SJSA1 (cell line): Measurements from ENCODE around the gene FZD4. TPM values are rescaled to one million over a fixed set of nuclear protein-coding genes. Genes with fewer than 3 reads are reported as not detected.
"Not testable (repeated sequence)": the region's sequence is repeated elsewhere in the genome, so short reads cannot be mapped to it uniquely, and the experiment has no call there.

ENCODE experiments used
- DNase-seq, 2 experiments: peaks; one replicate each; pipeline ENCODE4 v3.0.0-alpha.2; 2015 to 2020; ENCODE audit warnings: low spot score in 2 of 2, low read depth in 1 of 2
- H3K27ac ChIP-seq: fragments of 250-450 bp; sonication (Bioruptor Pico); 2 replicates; pipeline ENCODE4 v1.5.1; 2020; ENCODE audit warnings: mild to moderate bottlenecking, moderate library complexity
- H3K27me3 ChIP-seq: fragments of 250-450 bp; sonication (Bioruptor Pico); replicated peaks from 2 replicates; pipeline ENCODE4 v1.5.1; 2020; ENCODE audit warnings: mild to moderate bottlenecking, moderate library complexity
- H3K36me3 ChIP-seq: fragments of 250-450 bp; sonication (Bioruptor Pico); 2 replicates; pipeline ENCODE4 v1.5.1; 2020; ENCODE audit warnings: mild to moderate bottlenecking
- H3K4me1 ChIP-seq: fragments of 250-450 bp; sonication (Bioruptor Pico); replicated peaks from 2 replicates; pipeline ENCODE4 v1.6.1; 2021; ENCODE audit warnings: mild to moderate bottlenecking
- H3K4me3 ChIP-seq: fragments of 250-450 bp; sonication (Bioruptor Pico); 2 replicates; pipeline ENCODE4 v1.5.1; 2020; ENCODE audit warnings: mild to moderate bottlenecking
- H3K9me3 ChIP-seq: fragments of 250-450 bp; sonication (Bioruptor Pico); replicated peaks from 2 replicates; pipeline ENCODE4 v1.5.1; 2020; ENCODE audit warnings: mild to moderate bottlenecking
- total RNA-seq: library from RNA; depleted of rRNA; stranded (reverse); fragments of >200 nt; shearing (Covaris generic); gene quantifications from 2 replicates; pipeline ENCODE4 v1.2.3, GENCODE V29; 2014

The FZD4 gene
- total RNA-seq, 1 experiment from 2014 or later = 1.6 TPM

DNA sequence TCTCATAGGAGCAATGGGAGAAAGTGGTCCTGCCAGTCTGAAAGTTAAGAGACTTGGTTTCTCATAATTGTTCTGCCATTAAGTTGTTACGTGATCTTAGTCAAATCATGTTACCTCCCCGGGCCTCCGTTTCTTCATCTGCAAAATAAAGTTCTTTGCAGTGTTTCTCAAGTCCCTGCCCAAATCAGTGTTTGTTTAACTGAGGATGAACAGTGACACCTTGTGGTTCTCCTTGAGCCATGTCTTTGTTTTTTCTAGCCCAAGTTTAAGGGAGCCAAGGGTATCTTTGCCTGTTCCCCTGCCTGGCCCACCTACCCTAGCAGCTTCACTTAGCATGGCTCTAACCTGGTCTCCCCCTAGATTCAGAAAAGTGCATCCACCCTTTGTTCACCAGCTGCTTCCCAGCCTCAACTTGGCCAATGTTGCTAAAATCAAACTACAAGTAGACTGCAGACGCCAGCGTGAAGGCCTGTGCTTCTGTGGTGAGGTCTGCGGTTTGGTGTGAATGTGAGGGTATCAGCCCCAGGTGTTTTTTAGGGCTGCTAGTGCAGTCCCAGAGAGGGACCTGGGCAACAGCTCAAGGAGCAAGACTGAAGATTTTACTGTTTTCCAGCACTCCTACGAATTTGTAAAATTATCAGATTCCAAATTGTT, 35.5 kb downstream of the FZD4 start:
- peak; percentile 44 to 60 for DNase-seq
- Histone ChIP-seq H3K27ac (no peak overlapping the region), H3K4me1 (peaks cover 20% of the 10 kb centered on the region), H3K4me3 (no peak overlapping the region), H3K36me3 (no peaks in the 10 kb centered on the region), H3K9me3 (no peaks in the 10 kb centered on the region), H3K27me3 (no peaks in the 10 kb centered on the region)

DNA sequence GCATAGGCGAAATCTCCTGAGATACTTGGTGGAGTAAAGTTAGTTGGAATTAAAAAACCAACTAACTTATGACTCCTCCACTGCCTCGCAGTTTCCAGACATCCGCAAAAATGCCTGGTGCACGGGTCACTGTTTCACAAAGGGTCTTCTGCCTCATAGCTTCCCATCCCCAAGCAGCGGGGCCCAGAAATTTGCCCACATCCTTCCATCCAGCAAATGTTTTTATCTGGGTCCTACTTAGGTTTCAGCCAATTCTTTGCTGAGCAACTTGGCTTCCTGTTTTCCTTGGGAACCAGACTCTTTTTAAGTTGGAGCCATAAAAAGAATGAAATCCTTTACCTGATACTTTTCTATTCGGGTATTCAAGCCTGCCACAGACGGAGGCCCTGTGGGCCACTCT, 36.2 kb downstream of the FZD4 start:
- H3K27me3 ChIP-seq = no peaks in the 10 kb centered on the region
- H3K4me3 ChIP-seq = no peak overlapping the region
- DNase-seq = no peak
- H3K27ac ChIP-seq = no peak overlapping the region
- H3K36me3 ChIP-seq = no peaks in the 10 kb centered on the region
- H3K9me3 ChIP-seq = no peaks in the 10 kb centered on the region
- peaks cover 20% of the 10 kb centered on the region for H3K4me1 ChIP-seq

DNA sequence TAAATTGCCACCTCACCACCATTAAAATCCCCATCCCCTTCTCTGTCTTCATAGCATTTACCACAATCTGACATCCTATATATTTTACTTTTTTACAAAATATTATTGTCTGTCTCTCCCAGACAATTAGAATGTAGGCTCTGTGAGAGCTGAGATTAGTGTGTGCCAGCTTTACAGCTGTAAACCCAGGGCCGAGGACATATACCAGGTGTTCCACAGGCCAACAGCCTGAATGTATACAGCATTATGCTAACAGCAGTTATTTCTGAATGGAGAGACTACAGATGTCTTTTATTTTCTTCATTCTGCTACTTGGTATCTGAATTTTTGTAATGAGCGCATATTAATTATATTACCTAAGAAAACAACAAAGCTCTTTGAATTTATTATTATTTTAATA, 36.7 kb downstream of the FZD4 start:
- no peak overlapping the region for H3K27ac ChIP-seq
- H3K4me1 ChIP-seq = peaks cover 20% of the 10 kb centered on the region
- H3K27me3 ChIP-seq = no peaks in the 10 kb centered on the region
- H3K4me3 ChIP-seq = no peak overlapping the region
- H3K36me3 ChIP-seq = no peaks in the 10 kb centered on the region
- DNase-seq = no peak
- no peaks in the 10 kb centered on the region for H3K9me3 ChIP-seq

DNA sequence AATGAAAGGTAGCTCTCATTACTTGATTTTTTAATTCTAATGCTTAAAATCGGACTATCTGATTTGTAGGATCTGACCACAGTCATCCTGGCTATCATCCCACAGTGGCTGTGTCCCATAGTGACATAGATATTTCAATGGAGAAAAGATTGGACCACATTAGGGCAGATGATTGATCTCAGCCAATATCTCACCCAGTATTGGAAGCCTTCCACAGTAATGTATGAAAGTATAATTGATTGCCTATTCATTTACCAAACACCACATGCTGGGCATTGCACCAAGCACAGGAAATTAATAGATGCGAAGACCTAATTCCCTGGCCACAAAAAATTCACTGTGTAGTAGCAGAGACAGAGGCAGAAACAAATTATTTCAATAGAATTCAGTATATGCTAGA, 37.6 kb downstream of the FZD4 start:
- Histone ChIP-seq H3K9me3 (no peaks in the 10 kb centered on the region), H3K27me3 (no peaks in the 10 kb centered on the region), H3K4me3 (no peak overlapping the region), H3K27ac (peak overlapping the region; percentile 98; the same call in 1 of the 2 replicates), H3K36me3 (no peaks in the 10 kb centered on the region), H3K4me1 (peaks cover 20% of the 10 kb centered on the region)
- no peak for DNase-seq

DNA sequence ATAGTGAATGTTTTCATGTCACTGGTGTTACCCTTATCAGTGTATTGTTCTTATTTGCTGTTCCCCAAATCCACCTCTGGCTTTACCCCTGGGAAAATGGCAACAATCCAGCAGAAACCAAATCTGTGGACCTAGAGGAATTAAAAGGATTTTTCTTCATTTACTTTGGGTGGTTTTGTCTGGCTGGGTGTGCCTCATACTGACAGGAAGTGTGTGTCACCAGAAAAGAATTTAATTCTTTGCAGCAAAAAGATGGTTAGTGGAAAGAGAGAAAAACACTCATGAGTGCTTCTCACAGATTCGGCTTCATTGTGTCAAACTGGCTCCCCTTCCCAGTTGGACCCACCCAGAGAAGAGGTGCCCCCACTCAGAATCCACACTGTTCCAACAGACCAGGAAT, 38.9 kb downstream of the FZD4 start:
- H3K9me3 ChIP-seq = no peaks in the 10 kb centered on the region
- H3K27ac ChIP-seq = peak overlapping the region; percentile 98
- H3K36me3 ChIP-seq = no peaks in the 10 kb centered on the region
- H3K27me3 ChIP-seq = no peaks in the 10 kb centered on the region
- no peak overlapping the region for H3K4me3 ChIP-seq
- peak; percentile 58 to 84 for DNase-seq
- H3K4me1 ChIP-seq = peaks cover 20% of the 10 kb centered on the region

DNA sequence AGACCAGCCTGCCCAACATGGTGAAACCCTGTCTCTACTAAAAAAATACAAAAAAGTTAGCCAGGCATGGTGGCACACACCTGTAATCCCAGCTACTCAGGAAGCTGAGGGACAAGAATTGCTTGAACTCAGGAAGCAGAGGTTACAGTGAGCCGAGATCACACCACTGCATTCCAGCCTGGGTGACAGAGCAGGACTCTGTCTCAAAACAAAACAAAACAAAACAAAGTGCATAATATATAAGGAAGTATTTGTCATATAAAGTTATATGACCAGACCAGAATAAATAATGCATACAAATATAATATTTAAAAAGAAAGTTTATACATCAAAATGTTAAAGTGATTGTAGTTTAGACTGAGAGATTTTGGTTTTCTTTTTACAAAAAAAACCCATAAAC, 39.3 kb downstream of the FZD4 start:
- H3K9me3 ChIP-seq, H3K36me3 ChIP-seq, H3K4me3 ChIP-seq, H3K27me3 ChIP-seq: not testable (repeated sequence)
- H3K4me1 ChIP-seq = peaks cover 20% of the 10 kb centered on the region
- peak in 1 of 2 experiments; percentile 42 for DNase-seq
- peak overlapping the region; percentile 98 for H3K27ac ChIP-seq

DNA sequence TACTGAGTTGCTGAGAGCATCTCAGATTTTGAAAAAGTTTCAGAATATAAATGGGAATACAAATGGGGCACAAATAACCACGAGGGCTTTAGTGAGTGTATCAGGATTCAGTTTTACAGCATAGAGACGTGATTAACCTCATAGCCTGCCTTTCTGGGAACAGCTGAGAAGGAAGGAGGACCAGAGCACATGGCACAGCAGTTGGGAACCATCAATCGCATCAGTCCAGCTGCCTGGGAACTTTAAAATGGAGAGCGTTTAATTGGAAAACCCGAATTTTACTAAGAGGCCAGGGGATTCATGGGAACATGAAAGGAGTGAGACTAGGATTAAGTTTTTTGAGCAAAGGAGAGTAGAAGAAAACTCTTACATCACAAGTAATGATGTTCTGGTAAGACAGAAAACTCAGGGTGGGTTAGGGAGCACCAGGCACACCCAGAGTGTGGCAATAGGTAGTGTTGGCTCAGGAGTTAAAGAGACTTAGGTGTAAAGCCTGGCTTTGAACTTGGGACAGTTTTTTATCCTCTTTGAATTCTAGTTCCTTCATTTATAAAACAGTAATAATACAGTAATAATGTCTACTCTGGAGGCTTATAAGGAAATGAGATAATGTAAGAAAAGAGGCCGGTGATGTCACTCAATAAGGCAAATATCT, 40.2 kb downstream of the FZD4 start:
- no peaks in the 10 kb centered on the region for H3K27me3 ChIP-seq
- peaks cover 28% of the 10 kb centered on the region for H3K4me1 ChIP-seq
- H3K4me3 ChIP-seq = no peak overlapping the region
- H3K9me3 ChIP-seq = no peaks in the 10 kb centered on the region
- DNase-seq = no peak
- H3K27ac ChIP-seq = peak overlapping the region; percentile 49
- no peaks in the 10 kb centered on the region for H3K36me3 ChIP-seq

DNA sequence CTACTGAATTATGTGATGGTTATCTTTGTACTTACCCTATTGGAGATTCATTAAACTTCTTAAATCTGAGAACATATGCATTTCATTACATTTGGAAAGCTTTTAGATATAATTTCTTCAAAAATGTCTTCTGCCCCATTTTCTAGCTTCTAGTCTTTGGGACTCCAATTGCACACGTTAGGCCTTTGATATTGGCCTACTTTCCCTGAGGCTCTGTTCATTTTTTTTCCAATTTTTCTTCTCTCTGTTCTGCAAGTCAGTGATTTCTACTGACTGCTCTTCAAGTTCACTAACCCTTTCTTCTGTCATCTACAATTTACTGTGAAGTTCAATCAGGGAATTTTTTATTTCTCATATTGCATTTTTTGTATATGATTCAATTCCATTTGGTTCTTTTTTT, 43.0 kb downstream of the FZD4 start:
- Histone ChIP-seq H3K4me3 (no peak overlapping the region), H3K27me3 (no peaks in the 10 kb centered on the region), H3K27ac (no peak overlapping the region), H3K36me3 (no peaks in the 10 kb centered on the region), H3K9me3 (no peaks in the 10 kb centered on the region), H3K4me1 (peaks cover 21% of the 10 kb centered on the region)
- no peak for DNase-seq

DNA sequence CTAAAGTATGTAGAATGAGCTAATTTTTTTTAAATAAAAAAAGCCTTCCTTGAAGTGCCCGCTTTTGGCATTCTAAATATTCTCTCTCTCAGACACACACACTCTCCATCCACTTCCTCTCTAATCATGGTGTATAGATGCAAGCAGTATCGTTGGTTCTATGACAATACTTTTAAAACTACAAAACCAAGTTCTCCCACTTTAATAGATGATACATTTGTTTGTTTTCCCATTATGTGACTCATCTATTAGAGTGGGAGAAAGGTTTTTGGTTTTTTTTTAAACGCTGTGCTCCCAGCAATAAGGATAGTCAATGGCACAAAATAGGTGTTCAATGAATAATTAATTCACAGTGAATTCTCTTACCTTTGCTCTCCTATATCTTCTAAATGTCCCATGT, 44.6 kb downstream of the FZD4 start:
- Histone ChIP-seq H3K4me1 (peaks cover 10% of the 10 kb centered on the region), H3K4me3 (no peak overlapping the region), H3K27me3 (no peaks in the 10 kb centered on the region), H3K27ac (no peak overlapping the region), H3K36me3 (no peaks in the 10 kb centered on the region), H3K9me3 (no peaks in the 10 kb centered on the region)
- DNase-seq = peak in 1 of 2 experiments; percentile 29

DNA sequence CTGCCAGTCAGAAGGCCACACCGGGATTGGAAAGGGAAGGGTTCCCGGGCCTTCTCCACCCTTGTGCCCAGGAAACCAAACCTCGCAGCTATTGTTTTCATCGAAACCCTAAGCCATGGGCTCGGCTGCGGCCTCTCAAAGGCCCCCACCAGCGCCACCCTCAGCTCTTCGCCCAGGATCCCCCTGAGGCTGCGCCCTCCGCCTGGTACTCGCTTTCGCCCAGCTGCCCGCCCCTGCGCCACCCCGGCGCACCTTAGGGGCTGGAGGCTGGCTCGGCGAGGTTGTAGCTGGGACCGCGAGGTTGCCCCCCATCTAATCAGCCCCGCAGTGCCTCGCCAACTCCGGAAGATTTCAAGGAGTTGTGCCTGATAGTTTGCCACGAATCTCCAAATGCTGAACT, 49.0 kb downstream of the FZD4 start:
- H3K36me3 ChIP-seq = no peaks in the 10 kb centered on the region
- H3K27ac ChIP-seq = no peak overlapping the region
- no peaks in the 10 kb centered on the region for H3K27me3 ChIP-seq
- no peak overlapping the region for H3K4me3 ChIP-seq
- H3K9me3 ChIP-seq = no peaks in the 10 kb centered on the region
- DNase-seq = no peak
- H3K4me1 ChIP-seq = peaks cover 9% of the 10 kb centered on the region; the same call in 1 of the 2 replicates

DNA sequence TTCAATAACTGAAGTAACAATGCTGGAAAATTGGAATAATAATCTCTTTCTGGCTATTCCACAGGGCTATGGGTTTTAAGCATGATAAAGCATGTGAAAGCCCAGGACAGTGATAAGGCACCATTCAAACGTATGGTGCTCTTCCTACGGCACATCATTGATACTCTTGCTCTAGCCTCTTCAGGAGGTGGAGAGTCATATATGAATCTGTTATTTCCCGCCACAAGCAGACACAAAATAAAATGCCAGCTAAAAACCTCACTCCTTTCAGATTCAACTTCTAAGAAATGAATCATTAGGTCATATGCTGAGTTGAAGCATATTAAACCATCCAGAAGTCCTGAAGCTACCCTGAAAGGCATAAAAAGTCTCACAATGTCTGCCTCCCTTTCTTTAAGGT, 49.9 kb downstream of the FZD4 start:
- H3K27ac ChIP-seq = no peak overlapping the region

DNA sequence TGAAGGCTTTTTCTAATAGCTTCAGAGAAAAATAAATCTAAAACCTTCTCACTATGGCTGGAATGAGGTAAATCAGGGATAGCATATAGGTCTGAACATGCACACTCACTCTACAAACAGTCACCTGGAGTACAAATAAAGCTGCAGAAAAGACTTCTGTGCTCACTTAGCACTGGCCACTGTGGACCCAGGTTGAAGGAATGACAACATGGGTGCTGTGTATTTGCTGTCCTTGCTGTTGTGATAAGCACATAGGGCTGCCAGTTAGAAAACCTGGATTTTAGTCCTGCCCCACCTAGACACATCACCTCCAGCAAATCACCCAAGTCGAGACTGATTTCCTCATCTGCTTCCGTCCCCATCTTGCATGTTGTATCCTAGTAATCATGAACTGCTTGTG, 51.2 kb downstream of the FZD4 start:
- H3K27ac ChIP-seq = no peak overlapping the region
- no peak for DNase-seq
- H3K4me3 ChIP-seq = no peak overlapping the region
- no peaks in the 10 kb centered on the region for H3K27me3 ChIP-seq
- no peaks in the 10 kb centered on the region for H3K36me3 ChIP-seq
- no peaks in the 10 kb centered on the region for H3K9me3 ChIP-seq
- no peaks in the 10 kb centered on the region for H3K4me1 ChIP-seq

More for the DNA sequence above, 49.9 kb downstream of the FZD4 start:
- no peaks in the 10 kb centered on the region for H3K27me3 ChIP-seq
- no peak for DNase-seq
- no peaks in the 10 kb centered on the region for H3K9me3 ChIP-seq
- no peak overlapping the region for H3K4me3 ChIP-seq
- no peaks in the 10 kb centered on the region for H3K36me3 ChIP-seq
- peaks cover 3% of the 10 kb centered on the region; the same call in 1 of the 2 replicates for H3K4me1 ChIP-seq

DNA sequence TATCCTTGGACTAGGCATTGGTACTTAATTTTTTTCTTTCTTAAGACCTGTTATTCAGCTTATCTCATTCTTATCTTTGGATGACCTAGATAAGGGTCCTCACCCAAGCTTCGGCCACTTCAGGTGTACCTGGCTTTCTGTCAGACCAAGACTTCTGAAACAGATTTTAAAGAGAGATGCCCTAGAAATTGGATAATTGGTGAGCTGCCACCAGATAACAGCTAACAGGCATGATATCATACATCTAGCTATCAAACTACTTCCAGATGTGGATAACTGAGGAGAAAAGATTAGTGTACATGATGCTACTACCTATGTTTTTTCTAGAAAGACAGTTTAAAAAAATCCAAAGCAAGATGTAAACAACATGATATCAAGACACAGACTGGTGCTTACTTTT, 52.9 kb downstream of the FZD4 start:
- DNase-seq = no peak
- H3K36me3 ChIP-seq = no peaks in the 10 kb centered on the region
- no peak overlapping the region for H3K27ac ChIP-seq
- H3K4me1 ChIP-seq = no peaks in the 10 kb centered on the region
- no peaks in the 10 kb centered on the region for H3K27me3 ChIP-seq
- no peak overlapping the region for H3K4me3 ChIP-seq
- H3K9me3 ChIP-seq = no peaks in the 10 kb centered on the region

DNA sequence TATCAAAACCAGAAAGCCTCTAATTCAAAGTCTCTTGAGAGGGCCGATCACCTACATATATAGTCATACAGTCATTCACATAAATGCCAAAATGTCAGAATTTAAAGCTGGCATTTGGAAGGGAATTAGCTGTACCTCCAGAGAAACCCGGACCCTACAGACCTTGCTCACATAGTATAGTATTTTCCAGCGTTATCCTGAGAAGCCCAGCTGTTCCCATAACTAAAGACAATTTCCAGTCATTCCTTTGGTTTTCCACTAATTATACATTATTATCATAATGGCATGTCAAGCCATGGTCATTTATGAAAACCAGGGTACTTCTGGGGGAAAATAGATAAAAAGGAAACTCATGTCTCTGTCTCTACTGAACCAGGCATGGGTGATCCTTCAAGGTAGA, 53.6 kb downstream of the FZD4 start:
- Histone ChIP-seq H3K36me3 (no peaks in the 10 kb centered on the region), H3K9me3 (no peaks in the 10 kb centered on the region), H3K4me3 (no peak overlapping the region), H3K27me3 (no peaks in the 10 kb centered on the region), H3K27ac (no peak overlapping the region), H3K4me1 (no peaks in the 10 kb centered on the region)
- DNase-seq = no peak
